Peyer's patch (tissue), 4 donors: ENCODE results near the gene ITGA11. TPM values are rescaled to one million over a fixed set of nuclear protein-coding genes. Genes with fewer than 3 reads are reported as not detected.

ENCODE experiments used
- DNase-seq, 3 donors: peaks; one replicate each; pipeline ENCODE4 v3.0.0-alpha.2; 2017 to 2019
- H3K27ac ChIP-seq, 4 donors: fragments of 200-600 bp; sonication (generic); one replicate each; pipeline ENCODE4 v1.5.1; 2016 to 2019
- H3K27me3 ChIP-seq, 2 donors: fragments of 200-600 bp; sonication (generic); one replicate each; pipeline ENCODE4 v1.5.1; 2019
- H3K36me3 ChIP-seq, 3 donors: fragments of 200-600 bp; sonication (generic); one replicate each; pipeline ENCODE4 v1.5.1; 2016 to 2019
- H3K4me1 ChIP-seq, 4 donors: fragments of 200-600 bp; sonication (generic); one replicate each; pipeline ENCODE4 v1.5.1; 2016 to 2019
- H3K4me3 ChIP-seq, 4 donors: fragments of 200-600 bp; sonication (generic); 1 replicate in 3 of 4; 2 replicates in 1 of 4; pipeline ENCODE4 v1.5.1; 2016 to 2019; ENCODE audit warnings: mild to moderate bottlenecking in 1 of 4
- H3K9me3 ChIP-seq, 4 donors: fragments of 200-600 bp; sonication (generic); one replicate each; pipeline ENCODE4 v1.5.1; 2016 to 2019; ENCODE audit warnings: mild to moderate bottlenecking in 1 of 4
- CTCF ChIP-seq, 6 experiments: fragments of 450-650 bp in 4 of 6; fragments of 200-600 bp in 2 of 6; sonication (generic) in 1 of 6; IDR thresholded peaks; one replicate each; pipeline ENCODE4 v1.5.1; 2017 to 2019; ENCODE audit warnings: antibody characterized with exemption in 6 of 6, mild to moderate bottlenecking in 3 of 6, moderate library complexity in 1 of 6
- POLR2A ChIP-seq, 2 donors: fragments of 450-650 bp; IDR thresholded peaks; one replicate each; pipeline ENCODE4 v1.5.1; 2017; ENCODE audit warnings: antibody characterized with exemption in 2 of 2, mild to moderate bottlenecking in 2 of 2, moderate library complexity in 2 of 2
- total RNA-seq, 4 donors: library from RNA; depleted of rRNA; stranded (reverse); fragments of >200 nt; gene quantifications; one replicate each; pipeline ENCODE4 v1.1.0, GENCODE V29; 2016

The ITGA11 gene
- total RNA-seq, 4 donors from 2014 or later, result 0.88 to 24.8 (median 2.6) TPM

GRCh38 chr15:68374168-68374745 lies 57.7 kb downstream of the ITGA11 start:
- Histone ChIP-seq H3K9me3 (no peaks in the 10 kb centered on the region), H3K4me3 (no peak overlapping the region), H3K36me3 (no peaks in the 10 kb centered on the region), H3K27me3 (no peaks in the 10 kb centered on the region), H3K4me1 (no peaks in the 10 kb centered on the region), H3K27ac (no peak overlapping the region)
- TF ChIP-seq CTCF (IDR thresholded peaks at IDR 0.05), result no peak
- no peak for TF ChIP-seq POLR2A (IDR thresholded peaks at IDR 0.05)
- DNase-seq, result no peak

GRCh38 chr15:68373028-68373427 lies 58.9 kb downstream of the ITGA11 start:
- Histone ChIP-seq H3K9me3 (no peaks in the 10 kb centered on the region), H3K36me3 (no peaks in the 10 kb centered on the region), H3K27me3 (no peaks in the 10 kb centered on the region), H3K4me1 (no peaks in the 10 kb centered on the region), H3K4me3 (no peak overlapping the region), H3K27ac (no peak overlapping the region)
- no peak for DNase-seq
- TF ChIP-seq CTCF (IDR thresholded peaks at IDR 0.05), result no peak
- no peak for TF ChIP-seq POLR2A (IDR thresholded peaks at IDR 0.05)

GRCh38 chr15:68372291-68372811 lies 59.6 kb downstream of the ITGA11 start:
- TF ChIP-seq POLR2A (IDR thresholded peaks at IDR 0.05) (no peak), CTCF (IDR thresholded peaks at IDR 0.05) (peak in 2 of 6 experiments; percentile 9 to 12)
- Histone ChIP-seq H3K27ac (no peak overlapping the region), H3K27me3 (no peaks in the 10 kb centered on the region), H3K4me3 (no peak overlapping the region), H3K9me3 (no peaks in the 10 kb centered on the region), H3K4me1 (no peaks in the 10 kb centered on the region), H3K36me3 (no peaks in the 10 kb centered on the region)
- no peak for DNase-seq

- Histone ChIP-seq H3K27me3 (no peaks in the 10 kb centered on the region), H3K4me1 (no peaks in the 10 kb centered on the region), H3K36me3 (no peaks in the 10 kb centered on the region), H3K4me3 (no peak overlapping the region), H3K27ac (no peak overlapping the region), H3K9me3 (no peaks in the 10 kb centered on the region)
- DNase-seq, result no peak
- TF ChIP-seq CTCF (IDR thresholded peaks at IDR 0.05), result no peak
- no peak for TF ChIP-seq POLR2A (IDR thresholded peaks at IDR 0.05)
Measured at GRCh38 chr15:68371851-68372250, 60.1 kb downstream of the ITGA11 start.

GRCh38 chr15:68371160-68371559 lies 60.8 kb downstream of the ITGA11 start:
- H3K27ac ChIP-seq, result no peak overlapping the region
- no peak overlapping the region for H3K4me3 ChIP-seq
- no peaks in the 10 kb centered on the region for H3K9me3 ChIP-seq
- H3K27me3 ChIP-seq, result no peaks in the 10 kb centered on the region
- TF ChIP-seq CTCF (IDR thresholded peaks at IDR 0.05) (no peak), POLR2A (IDR thresholded peaks at IDR 0.05) (no peak)
- H3K4me1 ChIP-seq, result no peaks in the 10 kb centered on the region
- no peaks in the 10 kb centered on the region for H3K36me3 ChIP-seq
- DNase-seq, result no peak

- no peaks in the 10 kb centered on the region for H3K36me3 ChIP-seq
- no peak for DNase-seq
Measured at GRCh38 chr15:68370768-68371151, 61.2 kb downstream of the ITGA11 start.

More at GRCh38 chr15:68370768-68371151, 61.2 kb downstream of the ITGA11 start:
- H3K27ac ChIP-seq, result no peak overlapping the region
- TF ChIP-seq POLR2A (IDR thresholded peaks at IDR 0.05) (no peak), CTCF (IDR thresholded peaks at IDR 0.05) (no peak)
- no peak overlapping the region for H3K4me3 ChIP-seq
- H3K4me1 ChIP-seq, result no peaks in the 10 kb centered on the region
- H3K9me3 ChIP-seq, result no peaks in the 10 kb centered on the region
- no peaks in the 10 kb centered on the region for H3K27me3 ChIP-seq
